ENCODE measurements around the gene GRID1. TPM values are rescaled to one million over a fixed set of nuclear protein-coding genes. Genes with fewer than 3 reads are reported as not detected.

Gene GRID1
- total RNA-seq, 1 experiment from 2014 or later = not detected

GRCh38 chr10:86053675-86054074 is 312.9 kb downstream of the GRID1 start:
- no peak for DNase-seq
- no peak for TF ChIP-seq CTCF (conservative IDR thresholded peaks at IDR 0.05)
- no peak for TF ChIP-seq EZH2 (IDR thresholded peaks at IDR 0.05; ENCODE audit: low read depth)
- ChIA-PET CTCF (no interaction called here), POLR2A (ENCODE audit: unreplicated experiment) (no interaction called here)
- no TSS peak for BruUV-seq (replicated peaks)
- Histone ChIP-seq H3K27ac (no peak overlapping the region), H3K27me3 (ENCODE audit: insufficient read depth, low read depth) (no peaks in the 10 kb centered on the region), H2AFZ (no peak overlapping the region), H3K4me1 (replicated peaks; ENCODE audit: insufficient read depth) (no peaks in the 10 kb centered on the region), H4K20me1 (ENCODE audit: insufficient read depth) (no peaks in the 10 kb centered on the region), H3K9me3 (ENCODE audit: insufficient read depth, low read depth) (no peaks in the 10 kb centered on the region), H3F3A (ENCODE audit: insufficient read depth, low read depth) (no peaks in the 10 kb centered on the region), H3K9me2 (ENCODE audit: insufficient read depth) (no peaks in the 10 kb centered on the region), H3K79me2 (ENCODE audit: low read depth) (no peaks in the 10 kb centered on the region), H3K36me3 (ENCODE audit: low read depth) (no peaks in the 10 kb centered on the region), H3K4me2 (no peak overlapping the region), H3K4me3 (no peak overlapping the region)
- intact Hi-C loops (cut with micrococcal nuclease; ENCODE audit: unreplicated experiment) = no loop called here

GRCh38 chr10:86051586-86051985 is 315.0 kb downstream of the GRID1 start:
- intact Hi-C loops (cut with micrococcal nuclease; ENCODE audit: unreplicated experiment) = no loop called here
- H3K9me2 ChIP-seq (ENCODE audit: insufficient read depth) = no peaks in the 10 kb centered on the region

GRCh38 chr10:86049442-86049841 is 317.2 kb downstream of the GRID1 start:
- no peak overlapping the region for H2AFZ ChIP-seq
- no peak overlapping the region for H3K4me3 ChIP-seq
- no peaks in the 10 kb centered on the region for H3K4me1 ChIP-seq (replicated peaks; ENCODE audit: insufficient read depth)
- no peak overlapping the region for H3K4me2 ChIP-seq
- no peaks in the 10 kb centered on the region for H3K9me3 ChIP-seq (ENCODE audit: insufficient read depth, low read depth)
- H4K20me1 ChIP-seq (ENCODE audit: insufficient read depth) = no peaks in the 10 kb centered on the region
- intact Hi-C loops (cut with micrococcal nuclease; ENCODE audit: unreplicated experiment) = no loop called here
- H3K79me2 ChIP-seq (ENCODE audit: low read depth) = no peaks in the 10 kb centered on the region
- CTCF ChIA-PET = no interaction called here
- H3K27ac ChIP-seq = no peak overlapping the region
- POLR2A ChIA-PET (ENCODE audit: unreplicated experiment) = no interaction called here
- no peak for DNase-seq
- H3K9me2 ChIP-seq (ENCODE audit: insufficient read depth) = no peaks in the 10 kb centered on the region
- H3F3A ChIP-seq (ENCODE audit: insufficient read depth, low read depth) = no peaks in the 10 kb centered on the region
- no peaks in the 10 kb centered on the region for H3K27me3 ChIP-seq (ENCODE audit: insufficient read depth, low read depth)
- TF ChIP-seq CTCF (conservative IDR thresholded peaks at IDR 0.05) = no peak
- TF ChIP-seq EZH2 (IDR thresholded peaks at IDR 0.05; ENCODE audit: low read depth) = no peak
- no peaks in the 10 kb centered on the region for H3K36me3 ChIP-seq (ENCODE audit: low read depth)
- BruUV-seq (replicated peaks) = no TSS peak

More at GRCh38 chr10:86051586-86051985, 315.0 kb downstream of the GRID1 start:
- no peak overlapping the region for H3K4me3 ChIP-seq
- no TSS peak for BruUV-seq (replicated peaks)
- H4K20me1 ChIP-seq (ENCODE audit: insufficient read depth) = no peaks in the 10 kb centered on the region
- CTCF ChIA-PET = no interaction called here
- no peak overlapping the region for H3K27ac ChIP-seq
- no peak overlapping the region for H3K4me2 ChIP-seq
- DNase-seq = no peak
- POLR2A ChIA-PET (ENCODE audit: unreplicated experiment) = no interaction called here
- H3K27me3 ChIP-seq (ENCODE audit: insufficient read depth, low read depth) = no peaks in the 10 kb centered on the region
- no peaks in the 10 kb centered on the region for H3K4me1 ChIP-seq (replicated peaks; ENCODE audit: insufficient read depth)
- no peaks in the 10 kb centered on the region for H3K79me2 ChIP-seq (ENCODE audit: low read depth)
- no peaks in the 10 kb centered on the region for H3K36me3 ChIP-seq (ENCODE audit: low read depth)
- H3K9me3 ChIP-seq (ENCODE audit: insufficient read depth, low read depth) = no peaks in the 10 kb centered on the region
- H2AFZ ChIP-seq = no peak overlapping the region
- TF ChIP-seq EZH2 (IDR thresholded peaks at IDR 0.05; ENCODE audit: low read depth) (no peak), CTCF (conservative IDR thresholded peaks at IDR 0.05) (no peak)
- H3F3A ChIP-seq (ENCODE audit: insufficient read depth, low read depth) = no peaks in the 10 kb centered on the region
